Activated CD4-positive, alpha-beta memory T cell treated with anti-CD3 and anti-CD28 coated beads for 36 hours (primary cell): ENCODE measurements around the gene DPH3. TPM values are rescaled to one million over a fixed set of nuclear protein-coding genes. Genes with fewer than 3 reads are reported as not detected.
A peak's percentile ranks its signal among the peaks of the same experiment; 100 is the strongest.

Experiments used
- CTCF ChIA-PET: fragments of 350-600 bp; sonication (Branson Sonifier 250); formaldehyde crosslinking; loops from one replicate; lab custom pipeline; 2021; ENCODE audit warnings: antibody characterized with exemption, inconsistent platforms; lab: Charles Lee
- POLR2A ChIA-PET: fragments of 350-600 bp; sonication (Branson Sonifier 250); formaldehyde crosslinking; loops from one replicate; lab custom pipeline; 2021; ENCODE audit warnings: antibody characterized with exemption; lab: Charles Lee
- DNase-seq: peaks from one replicate; pipeline ENCODE4 v3.0.0-alpha.2; 2020
- H3K27ac Mint-ChIP-seq: one replicate; pipeline ENCODE4 v1.8.0; 2021; ENCODE audit warnings: mixed read lengths
- H3K27me3 Mint-ChIP-seq: one replicate; pipeline ENCODE4 v1.8.0; 2021; ENCODE audit warnings: mixed read lengths
- H3K36me3 Mint-ChIP-seq: one replicate; pipeline ENCODE4 v1.8.0; 2021; ENCODE audit warnings: mixed read lengths
- H3K4me1 Mint-ChIP-seq: one replicate; pipeline ENCODE4 v1.8.0; 2021; ENCODE audit warnings: low read depth, mixed read lengths
- H3K4me3 Mint-ChIP-seq: one replicate; pipeline ENCODE4 v1.8.0; 2021; ENCODE audit warnings: mild to moderate bottlenecking, mixed read lengths
- H3K9me3 Mint-ChIP-seq: one replicate; pipeline ENCODE4 v1.8.0; 2021; ENCODE audit warnings: mixed read lengths
- intact Hi-C: fragments of 100-400 bp; cut with micrococcal nuclease; formaldehyde crosslinking; loops from one replicate; pipeline ENCODE4 v1.15.1; 2023
- total RNA-seq, 2 experiments: library from RNA; stranded (reverse); gene quantifications; one replicate each; pipeline ENCODE4 v1.2.3, GENCODE V29; 2021

DPH3 gene
- total RNA-seq, 2 experiments from 2014 or later: 23.4 TPM

GRCh38 chr3:16245609-16246008, 19.1 kb downstream of the DPH3 start:
- no peak for DNase-seq
- intact Hi-C loops: loop anchor here (2.0 to 10.0 kb wide), 5 partner anchors 33 to 1041 kb away; partner anchors contain the start of gene CAPN7
- ChIA-PET CTCF (interaction anchor here (1.1 to 1.7 kb wide), 2 partner anchors 67 to 196 kb away, joined by 3 to 15 read pairs; no protein-coding TSS in a partner anchor), POLR2A (no interaction called here)
- Mint-ChIP-seq H3K27me3 (no peaks in the 10 kb centered on the region), H3K36me3 (no peaks in the 10 kb centered on the region), H3K9me3 (no peaks in the 10 kb centered on the region), H3K4me1 (peaks cover 20% of the 10 kb centered on the region), H3K4me3 (no peak overlapping the region), H3K27ac (no peak overlapping the region)

- CTCF ChIA-PET: interaction anchor here (0.7 to 2.3 kb wide), 4 partner anchors 8 to 196 kb away, joined by 3 to 11 read pairs (median 6); no protein-coding TSS in a partner anchor
Observed at GRCh38 chr3:16243706-16244490, 20.8 kb downstream of the DPH3 start.

GRCh38 chr3:16242177-16242576, 22.6 kb downstream of the DPH3 start:
- POLR2A ChIA-PET: no interaction called here
- Mint-ChIP-seq H3K9me3 (no peaks in the 10 kb centered on the region), H3K27me3 (no peaks in the 10 kb centered on the region), H3K4me3 (no peak overlapping the region), H3K36me3 (no peaks in the 10 kb centered on the region), H3K4me1 (peaks cover 19% of the 10 kb centered on the region), H3K27ac (no peak overlapping the region)
- CTCF ChIA-PET: interaction anchor here (2.3 kb wide), 1 partner anchor 194 kb away, joined by 8 read pairs; no protein-coding TSS in a partner anchor
- intact Hi-C loops: loop anchor here (10.0 kb wide), 1 partner anchor 1037 kb away; the partner anchor contains the start of gene CAPN7
- no peak for DNase-seq

More at GRCh38 chr3:16243706-16244490, 20.8 kb downstream of the DPH3 start:
- Mint-ChIP-seq H3K4me1 (peaks cover 24% of the 10 kb centered on the region), H3K4me3 (no peak overlapping the region), H3K27me3 (no peaks in the 10 kb centered on the region), H3K27ac (no peak overlapping the region), H3K9me3 (no peaks in the 10 kb centered on the region), H3K36me3 (no peaks in the 10 kb centered on the region)
- peak; percentile 32 for DNase-seq
- POLR2A ChIA-PET: no interaction called here
- intact Hi-C loops: loop anchor here (10.0 kb wide), 1 partner anchor 1039 kb away; the partner anchor contains the start of gene CAPN7

GRCh38 chr3:16241225-16241624, 23.5 kb downstream of the DPH3 start:
- H3K27ac Mint-ChIP-seq: no peak overlapping the region
- H3K4me1 Mint-ChIP-seq: peaks cover 14% of the 10 kb centered on the region
- intact Hi-C loops: loop anchor here (10.0 kb wide), 1 partner anchor 1036 kb away; the partner anchor contains the start of gene CAPN7
- no peak overlapping the region for H3K4me3 Mint-ChIP-seq
- CTCF ChIA-PET: interaction anchor here (1.6 kb wide), 1 partner anchor 63 kb away, joined by 5 read pairs; no protein-coding TSS in a partner anchor
- POLR2A ChIA-PET: no interaction called here
- no peaks in the 10 kb centered on the region for H3K9me3 Mint-ChIP-seq
- H3K27me3 Mint-ChIP-seq: no peaks in the 10 kb centered on the region
- no peaks in the 10 kb centered on the region for H3K36me3 Mint-ChIP-seq
- no peak for DNase-seq

GRCh38 chr3:16240229-16241023, 24.3 kb downstream of the DPH3 start:
- no peaks in the 10 kb centered on the region for H3K27me3 Mint-ChIP-seq
- H3K27ac Mint-ChIP-seq: no peak overlapping the region
- POLR2A ChIA-PET: no interaction called here
- peaks cover 14% of the 10 kb centered on the region for H3K4me1 Mint-ChIP-seq
- intact Hi-C loops: loop anchor here (10.0 kb wide), 1 partner anchor 1036 kb away; the partner anchor contains the start of gene CAPN7
- H3K9me3 Mint-ChIP-seq: no peaks in the 10 kb centered on the region
- CTCF ChIA-PET: interaction anchor here (0.7 to 1.6 kb wide), 2 partner anchors 62 to 191 kb away, joined by 4 to 5 read pairs; no protein-coding TSS in a partner anchor
- H3K4me3 Mint-ChIP-seq: no peak overlapping the region
- DNase-seq: no peak
- H3K36me3 Mint-ChIP-seq: no peaks in the 10 kb centered on the region

- intact Hi-C loops: loop anchor here (10.0 kb wide), 1 partner anchor 1035 kb away; the partner anchor contains the start of gene CAPN7
- DNase-seq: no peak
- Mint-ChIP-seq H3K27me3 (no peaks in the 10 kb centered on the region), H3K9me3 (no peaks in the 10 kb centered on the region), H3K36me3 (no peaks in the 10 kb centered on the region), H3K27ac (no peak overlapping the region), H3K4me3 (no peak overlapping the region), H3K4me1 (peaks cover 14% of the 10 kb centered on the region)
- POLR2A ChIA-PET: no interaction called here
- CTCF ChIA-PET: interaction anchor here (0.7 to 1.6 kb wide), 2 partner anchors 61 to 190 kb away, joined by 4 to 5 read pairs; no protein-coding TSS in a partner anchor
Observed at GRCh38 chr3:16239780-16240179, 25.0 kb downstream of the DPH3 start.

GRCh38 chr3:16239086-16239770, 25.5 kb downstream of the DPH3 start:
- Mint-ChIP-seq H3K27ac (no peak overlapping the region), H3K27me3 (no peaks in the 10 kb centered on the region), H3K4me3 (no peak overlapping the region), H3K36me3 (no peaks in the 10 kb centered on the region), H3K4me1 (peaks cover 13% of the 10 kb centered on the region), H3K9me3 (no peaks in the 10 kb centered on the region)
- intact Hi-C loops: no loop called here
- CTCF ChIA-PET: no interaction called here
- POLR2A ChIA-PET: no interaction called here
- DNase-seq: no peak

GRCh38 chr3:16236856-16237393, 27.8 kb downstream of the DPH3 start:
- no peak overlapping the region for H3K27ac Mint-ChIP-seq
- ChIA-PET CTCF (interaction anchor here (1.2 kb wide), 1 partner anchor 12 kb away, joined by 4 read pairs; no protein-coding TSS in a partner anchor), POLR2A (no interaction called here)
- H3K9me3 Mint-ChIP-seq: no peaks in the 10 kb centered on the region
- H3K4me1 Mint-ChIP-seq: peaks cover 7% of the 10 kb centered on the region
- intact Hi-C loops: no loop called here
- H3K27me3 Mint-ChIP-seq: no peaks in the 10 kb centered on the region
- no peak overlapping the region for H3K4me3 Mint-ChIP-seq
- no peaks in the 10 kb centered on the region for H3K36me3 Mint-ChIP-seq
- no peak for DNase-seq

GRCh38 chr3:16236030-16236639, 28.6 kb downstream of the DPH3 start:
- intact Hi-C loops: no loop called here
- H3K4me1 Mint-ChIP-seq: peaks cover 7% of the 10 kb centered on the region
- CTCF ChIA-PET: interaction anchor here (1.2 kb wide), 1 partner anchor 12 kb away, joined by 4 read pairs; no protein-coding TSS in a partner anchor

GRCh38 chr3:16234281-16234680, 30.5 kb downstream of the DPH3 start:
- intact Hi-C loops: no loop called here
- no peak overlapping the region for H3K27ac Mint-ChIP-seq
- ChIA-PET POLR2A (no interaction called here), CTCF (interaction anchor here (0.7 to 1.2 kb wide), 2 partner anchors 14 to 143 kb away, joined by 3 read pairs; no protein-coding TSS in a partner anchor)
- no peak for DNase-seq
- peaks cover 2% of the 10 kb centered on the region for H3K27me3 Mint-ChIP-seq
- H3K4me3 Mint-ChIP-seq: no peak overlapping the region
- no peaks in the 10 kb centered on the region for H3K36me3 Mint-ChIP-seq
- no peaks in the 10 kb centered on the region for H3K9me3 Mint-ChIP-seq
- no peaks in the 10 kb centered on the region for H3K4me1 Mint-ChIP-seq

More at GRCh38 chr3:16236030-16236639, 28.6 kb downstream of the DPH3 start:
- Mint-ChIP-seq H3K36me3 (no peaks in the 10 kb centered on the region), H3K27me3 (no peaks in the 10 kb centered on the region), H3K9me3 (no peaks in the 10 kb centered on the region), H3K27ac (no peak overlapping the region), H3K4me3 (no peak overlapping the region)
- POLR2A ChIA-PET: no interaction called here
- DNase-seq: no peak
